GM10266 (cell line): Measurements from ENCODE around the gene APOL3.
"Not testable (repeated sequence)": the region's sequence is repeated elsewhere in the genome, so short reads cannot be mapped to it uniquely, and the experiment has no call there.

Experiments used
- DNase-seq: peaks from one replicate; pipeline ENCODE4 v3.0.0; 2012; ENCODE audit errors: extremely low spot score
- CTCF ChIP-seq: IDR thresholded peaks from 2 replicates; pipeline ENCODE4 v1.5.1; 2012; ENCODE audit warnings: mild to moderate bottlenecking, low read depth; ENCODE audit not compliant: control insufficient read depth, insufficient read depth; ENCODE audit errors: missing control alignments

Gene APOL3

GRCh38 chr22:36101756-36102155 is 58.8 kb downstream of the APOL3 start:
- TF ChIP-seq CTCF = no peak

GRCh38 chr22:36100908-36101307 is 59.6 kb downstream of the APOL3 start:
- not testable (repeated sequence) for DNase-seq

More at GRCh38 chr22:36101756-36102155, 58.8 kb downstream of the APOL3 start:
- DNase-seq = no peak

GRCh38 chr22:36100134-36100824 is 60.3 kb downstream of the APOL3 start:
- no peak for DNase-seq
- no peak for TF ChIP-seq CTCF

- DNase-seq = not testable (repeated sequence)
Measured at GRCh38 chr22:36099561-36099960, 61.0 kb downstream of the APOL3 start.

- no peak for TF ChIP-seq CTCF
- no peak for DNase-seq
Measured at GRCh38 chr22:36097880-36098279, 62.7 kb downstream of the APOL3 start.

GRCh38 chr22:36090772-36091171 is 69.8 kb downstream of the APOL3 start:
- not testable (repeated sequence) for DNase-seq
